Epithelial cell of esophagus (primary cell): ENCODE results near the gene CD83.
A peak's percentile ranks its signal among the peaks of the same experiment; 100 is the strongest.

Experiments
- DNase-seq: peaks from one replicate; pipeline ENCODE4 v3.0.0; 2010; ENCODE audit warnings: low read depth
- H3K4me3 ChIP-seq: 2 replicates; pipeline ENCODE4 v1.5.1; 2011; ENCODE audit warnings: mild to moderate bottlenecking, low read length, control low read depth
- TF ChIP-seq, protein P1 (sequence below): IDR thresholded peaks from 2 replicates; pipeline ENCODE4 v1.5.1; 2011; ENCODE audit warnings: low read depth, mild to moderate bottlenecking, low read length, control low read depth, inconsistent platforms; ENCODE audit not compliant: insufficient read depth; ENCODE audit errors: missing control alignments

The CD83 gene

DNA sequence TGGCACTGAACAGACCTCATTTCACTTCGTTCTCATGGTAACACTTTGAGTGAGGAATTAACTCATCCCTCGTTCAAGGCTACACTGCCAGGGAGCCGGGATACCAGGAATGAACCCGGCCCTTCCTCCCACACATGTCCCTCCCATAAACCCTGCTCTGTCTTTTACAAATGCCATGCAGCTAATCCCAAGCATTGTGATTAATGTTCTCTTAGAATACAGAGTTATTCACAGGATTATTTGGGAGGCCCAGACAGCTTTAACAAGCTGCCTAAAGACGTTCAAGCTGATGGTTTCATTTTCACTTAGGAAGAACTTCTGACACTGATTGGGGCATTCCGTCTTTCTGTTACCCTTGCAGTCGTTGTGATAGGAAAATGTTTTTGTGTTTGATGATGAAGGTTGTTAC is 42.5 kb upstream of the CD83 start:
- peak overlapping the region; percentile 24 for H3K4me3 ChIP-seq
- TF ChIP-seq, protein P1, sequence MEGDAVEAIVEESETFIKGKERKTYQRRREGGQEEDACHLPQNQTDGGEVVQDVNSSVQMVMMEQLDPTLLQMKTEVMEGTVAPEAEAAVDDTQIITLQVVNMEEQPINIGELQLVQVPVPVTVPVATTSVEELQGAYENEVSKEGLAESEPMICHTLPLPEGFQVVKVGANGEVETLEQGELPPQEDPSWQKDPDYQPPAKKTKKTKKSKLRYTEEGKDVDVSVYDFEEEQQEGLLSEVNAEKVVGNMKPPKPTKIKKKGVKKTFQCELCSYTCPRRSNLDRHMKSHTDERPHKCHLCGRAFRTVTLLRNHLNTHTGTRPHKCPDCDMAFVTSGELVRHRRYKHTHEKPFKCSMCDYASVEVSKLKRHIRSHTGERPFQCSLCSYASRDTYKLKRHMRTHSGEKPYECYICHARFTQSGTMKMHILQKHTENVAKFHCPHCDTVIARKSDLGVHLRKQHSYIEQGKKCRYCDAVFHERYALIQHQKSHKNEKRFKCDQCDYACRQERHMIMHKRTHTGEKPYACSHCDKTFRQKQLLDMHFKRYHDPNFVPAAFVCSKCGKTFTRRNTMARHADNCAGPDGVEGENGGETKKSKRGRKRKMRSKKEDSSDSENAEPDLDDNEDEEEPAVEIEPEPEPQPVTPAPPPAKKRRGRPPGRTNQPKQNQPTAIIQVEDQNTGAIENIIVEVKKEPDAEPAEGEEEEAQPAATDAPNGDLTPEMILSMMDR = no peak
- peak; percentile 40 for DNase-seq

DNA sequence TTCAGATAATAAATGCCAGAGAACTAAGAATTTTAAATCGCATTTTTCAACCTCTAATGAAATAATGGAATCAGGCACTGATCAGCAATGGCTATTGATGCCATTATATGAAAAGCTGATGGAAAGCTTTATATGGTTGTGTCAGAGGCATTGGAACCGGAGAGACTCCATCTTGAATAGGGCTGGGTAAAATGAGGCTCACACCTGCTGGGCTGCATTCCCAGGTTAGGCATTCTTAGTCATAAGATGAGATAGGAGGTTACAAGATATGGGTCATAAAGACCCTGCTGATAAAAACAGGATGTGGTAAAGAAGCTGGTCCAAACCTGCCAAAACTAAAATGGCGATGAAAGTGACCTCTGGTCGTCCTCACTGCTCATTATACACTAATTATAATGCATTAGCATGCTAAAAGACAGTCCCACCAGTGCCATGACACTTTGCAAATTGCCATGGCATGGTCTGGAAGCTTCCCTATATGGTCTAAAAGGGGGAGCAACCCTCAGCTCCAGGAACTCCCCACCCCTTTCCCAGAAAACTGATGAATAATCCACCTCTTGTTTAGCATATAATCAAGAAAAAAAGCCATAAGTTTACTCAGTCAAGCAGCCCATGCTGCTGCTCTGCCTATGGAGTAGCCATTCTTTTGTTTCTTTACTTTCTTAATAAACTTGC is 40.2 kb upstream of the CD83 start:
- TF ChIP-seq, protein P1 = no peak
- no peak overlapping the region for H3K4me3 ChIP-seq
- peak; percentile 43 for DNase-seq

DNA sequence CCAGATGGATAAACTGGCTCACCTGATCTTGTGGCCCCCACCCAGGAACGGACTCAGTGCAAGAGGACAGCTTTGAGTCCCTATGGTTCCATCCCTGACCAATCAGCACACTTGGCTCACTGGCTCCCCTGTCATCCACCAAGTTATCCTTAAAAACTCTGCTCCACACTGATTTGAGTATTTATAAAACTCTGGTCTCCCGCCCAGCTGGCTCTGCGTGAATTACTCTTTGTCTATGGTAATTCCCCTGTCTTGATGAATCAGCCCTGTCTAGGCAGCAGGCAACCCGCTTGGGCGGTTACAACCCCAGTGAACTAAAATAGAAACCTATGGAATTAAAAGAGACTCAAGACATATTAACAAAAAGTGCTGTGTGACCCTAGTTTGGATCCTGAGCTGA is 38.1 kb upstream of the CD83 start:
- H3K4me3 ChIP-seq = no peak overlapping the region
- TF ChIP-seq, protein P1 = no peak
- peak; percentile 74 for DNase-seq

DNA sequence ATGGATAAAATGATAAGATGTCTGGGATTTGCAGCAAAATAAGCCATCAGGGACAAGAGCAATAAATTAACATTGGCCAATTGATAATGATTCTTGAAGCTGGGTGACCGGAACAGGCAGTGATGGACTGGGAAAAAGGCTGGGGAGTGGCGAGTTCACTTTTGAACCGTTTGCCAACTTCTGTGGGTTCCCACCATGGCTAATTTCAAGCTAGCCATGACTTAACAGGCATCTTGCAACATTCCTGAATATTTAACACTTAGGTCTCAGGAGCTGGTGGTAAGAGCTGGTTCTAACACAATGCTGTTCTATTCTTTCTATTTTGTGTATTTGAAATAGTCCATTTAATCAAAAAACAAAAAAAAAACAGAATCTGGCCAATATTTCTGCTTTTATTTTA is 37.6 kb upstream of the CD83 start:
- TF ChIP-seq, protein P1 = no peak
- no peak for DNase-seq

DNA sequence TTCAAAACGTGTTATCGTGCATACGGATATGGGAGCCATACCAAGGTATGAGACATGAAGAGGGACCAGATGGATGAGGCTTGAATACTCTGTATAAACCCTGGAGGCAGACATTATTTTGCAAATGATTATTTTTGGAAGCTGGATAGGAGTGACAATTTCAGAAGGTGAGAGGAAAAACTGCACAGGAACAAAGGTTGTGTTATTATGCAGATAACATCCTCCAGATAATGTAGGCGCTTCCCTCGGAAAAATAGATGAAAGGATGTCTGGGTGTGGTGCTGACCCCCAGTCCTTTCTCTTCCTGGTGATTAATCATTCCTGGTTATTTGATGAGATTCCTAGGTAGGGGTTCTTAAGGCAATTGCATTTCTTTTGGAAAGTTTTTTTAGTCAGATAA is 36.4 kb upstream of the CD83 start:
- H3K4me3 ChIP-seq = no peak overlapping the region
- no peak for DNase-seq
- TF ChIP-seq, protein P1 = no peak

More for the DNA sequence above, 37.6 kb upstream of the CD83 start:
- H3K4me3 ChIP-seq = no peak overlapping the region

DNA sequence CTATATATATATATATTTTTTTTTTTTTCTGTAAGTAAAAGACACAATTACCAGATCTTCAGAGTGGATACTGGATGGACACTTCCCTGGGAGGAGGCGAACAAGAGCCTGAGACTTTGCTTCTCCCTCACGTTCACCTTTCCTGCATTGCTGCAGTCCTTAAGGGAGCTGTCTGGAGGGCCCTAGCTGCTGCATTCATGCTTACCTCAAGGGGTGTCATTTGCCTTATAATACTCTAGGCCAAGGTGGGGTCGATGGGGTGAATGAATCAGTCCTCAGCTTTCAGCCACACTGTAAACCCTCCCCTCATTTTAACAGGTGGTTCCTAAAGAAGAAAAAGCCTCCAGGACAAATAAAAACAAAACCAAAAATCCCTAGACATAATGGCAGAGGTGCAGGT is 34.8 kb upstream of the CD83 start:
- TF ChIP-seq, protein P1 = no peak
- DNase-seq = no peak
- no peak overlapping the region for H3K4me3 ChIP-seq

DNA sequence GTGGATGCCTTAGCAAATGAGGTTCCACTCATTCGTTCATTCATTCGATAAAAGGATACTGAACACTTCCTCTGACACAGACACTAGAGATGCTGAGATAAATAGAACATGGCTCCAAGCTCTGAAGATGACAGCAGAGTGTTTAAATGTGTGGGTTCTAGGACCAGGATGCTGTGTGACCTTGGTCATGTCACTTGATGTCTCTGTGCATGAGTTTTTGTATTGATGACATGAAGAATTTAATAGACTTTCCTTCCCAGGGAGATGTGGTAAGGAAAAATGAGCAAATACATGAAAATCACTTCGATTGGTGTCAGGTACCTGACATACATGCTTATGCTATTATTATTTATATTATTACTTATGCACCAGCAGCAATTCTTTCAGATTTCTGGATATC is 34.3 kb upstream of the CD83 start:
- TF ChIP-seq, protein P1 = no peak
- no peak for DNase-seq
- no peak overlapping the region for H3K4me3 ChIP-seq
